KBM-7 (cell line): Measurements from ENCODE around the gene ARL4D.
A peak's percentile ranks its signal among the peaks of the same experiment; 100 is the strongest.
"Not testable (repeated sequence)": the region's sequence is repeated elsewhere in the genome, so short reads cannot be mapped to it uniquely, and the experiment has no call there.

Source experiments
- DNase-seq: peaks from one replicate; pipeline ENCODE4 v3.0.0-alpha.2; 2015
- in situ Hi-C: fragments of 300-500 bp; cut with MboI; formaldehyde crosslinking; loops from 2 replicates; pipeline ENCODE4 v1.14.3; 2020; ENCODE audit warnings: low sequenced_read_pairs, low pct_unique_long_range_greater_than_20kb, mixed read lengths

Gene ARL4D

DNA sequence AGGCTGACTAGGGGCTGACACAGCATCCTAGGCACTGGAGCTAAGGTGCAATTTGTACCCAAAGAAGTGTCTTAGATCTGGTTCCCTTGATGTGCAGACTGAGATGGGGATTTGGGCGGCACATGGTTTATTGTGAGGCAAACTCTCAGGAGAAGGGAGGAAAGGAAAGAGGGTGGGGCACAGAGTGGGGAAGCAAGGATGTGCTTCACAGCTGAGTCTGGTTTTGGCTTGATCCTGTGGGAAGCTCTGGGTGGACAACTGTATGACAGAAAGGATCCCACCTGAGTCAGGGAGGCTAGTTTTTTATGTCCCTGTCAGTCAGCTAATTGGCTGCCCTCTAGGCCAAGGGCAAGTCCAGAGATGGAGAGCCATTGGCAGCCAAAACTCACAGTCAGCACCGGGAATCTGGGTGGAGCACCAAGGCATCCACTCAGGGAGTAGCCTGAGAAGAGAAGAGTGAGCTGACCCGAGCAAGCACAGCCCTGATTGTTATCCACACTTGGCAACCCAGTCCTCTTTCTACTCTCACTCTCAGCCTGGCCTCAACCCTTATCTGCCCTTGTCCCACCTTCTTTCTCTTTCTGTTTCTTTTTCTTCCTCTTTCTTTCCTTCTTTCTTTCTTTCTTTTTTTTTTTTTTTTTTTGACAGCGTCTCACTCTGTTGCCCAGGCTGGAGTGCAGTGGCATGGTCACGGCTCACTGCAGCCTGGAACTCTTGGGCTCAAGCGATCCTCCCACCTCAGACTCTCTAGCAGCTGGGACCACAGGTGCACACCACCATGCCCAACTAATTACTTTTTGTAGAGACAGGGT lies 12.0 kb downstream of the ARL4D start:
- no peak for DNase-seq

DNA sequence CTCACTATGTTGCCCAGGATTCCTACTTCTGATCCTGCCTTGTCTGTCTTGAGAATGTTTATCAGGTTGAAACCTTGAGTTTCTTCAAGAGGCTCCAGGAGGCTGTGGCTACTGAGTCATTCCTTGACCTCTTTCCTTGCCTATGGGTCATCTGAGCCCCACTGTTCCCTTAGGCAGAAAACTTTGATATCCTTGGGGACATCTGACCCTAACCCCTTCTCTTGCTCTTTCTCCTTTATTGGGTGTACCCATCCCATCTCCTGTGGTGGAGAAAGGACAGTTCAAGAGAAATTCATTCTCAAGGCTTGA lies 12.5 kb downstream of the ARL4D start:
- no peak for DNase-seq
- in situ Hi-C loops, result no loop called here

More for the DNA sequence above, 12.0 kb downstream of the ARL4D start:
- in situ Hi-C loops, result no loop called here

DNA sequence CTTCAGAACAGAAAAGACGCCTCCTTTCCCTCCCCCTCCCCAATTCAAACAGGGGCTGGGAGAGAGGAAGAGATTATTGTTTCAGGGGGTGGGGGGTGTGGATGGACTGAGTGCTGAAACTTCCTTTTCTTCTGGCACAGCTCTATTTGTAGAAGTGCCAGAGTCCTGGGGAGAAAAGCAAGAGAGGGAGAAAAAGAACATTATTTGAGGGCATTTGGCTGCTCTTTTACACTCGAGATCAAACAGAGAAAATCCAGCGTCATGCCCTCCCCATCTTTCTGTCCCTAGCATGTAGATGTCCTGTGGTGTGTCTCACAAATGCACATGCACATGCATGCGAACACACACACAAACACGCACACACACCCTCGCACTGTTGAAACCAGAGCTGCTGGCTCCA lies 13.0 kb downstream of the ARL4D start:
- DNase-seq, result peak; percentile 58
- in situ Hi-C loops, result no loop called here

DNA sequence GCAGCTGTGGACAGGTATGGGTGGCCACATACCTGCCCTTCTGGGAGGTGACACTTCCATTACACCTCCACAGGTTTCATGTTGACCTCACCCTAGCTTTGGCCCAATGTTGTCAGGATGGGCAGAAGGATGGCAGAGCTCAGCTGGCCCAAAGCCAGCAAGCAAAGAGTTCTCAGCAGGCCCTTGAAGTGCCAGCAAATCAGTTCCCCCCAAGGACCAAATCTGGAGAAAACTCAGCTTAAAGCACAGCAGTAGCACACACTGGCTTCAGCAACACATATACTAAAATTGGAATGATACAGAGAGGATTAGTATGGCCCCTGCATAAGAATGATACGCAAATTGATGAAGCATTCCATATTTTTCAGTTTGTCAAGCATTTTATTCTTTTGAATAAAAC lies 13.4 kb downstream of the ARL4D start:
- DNase-seq, result no peak
- in situ Hi-C loops, result no loop called here

DNA sequence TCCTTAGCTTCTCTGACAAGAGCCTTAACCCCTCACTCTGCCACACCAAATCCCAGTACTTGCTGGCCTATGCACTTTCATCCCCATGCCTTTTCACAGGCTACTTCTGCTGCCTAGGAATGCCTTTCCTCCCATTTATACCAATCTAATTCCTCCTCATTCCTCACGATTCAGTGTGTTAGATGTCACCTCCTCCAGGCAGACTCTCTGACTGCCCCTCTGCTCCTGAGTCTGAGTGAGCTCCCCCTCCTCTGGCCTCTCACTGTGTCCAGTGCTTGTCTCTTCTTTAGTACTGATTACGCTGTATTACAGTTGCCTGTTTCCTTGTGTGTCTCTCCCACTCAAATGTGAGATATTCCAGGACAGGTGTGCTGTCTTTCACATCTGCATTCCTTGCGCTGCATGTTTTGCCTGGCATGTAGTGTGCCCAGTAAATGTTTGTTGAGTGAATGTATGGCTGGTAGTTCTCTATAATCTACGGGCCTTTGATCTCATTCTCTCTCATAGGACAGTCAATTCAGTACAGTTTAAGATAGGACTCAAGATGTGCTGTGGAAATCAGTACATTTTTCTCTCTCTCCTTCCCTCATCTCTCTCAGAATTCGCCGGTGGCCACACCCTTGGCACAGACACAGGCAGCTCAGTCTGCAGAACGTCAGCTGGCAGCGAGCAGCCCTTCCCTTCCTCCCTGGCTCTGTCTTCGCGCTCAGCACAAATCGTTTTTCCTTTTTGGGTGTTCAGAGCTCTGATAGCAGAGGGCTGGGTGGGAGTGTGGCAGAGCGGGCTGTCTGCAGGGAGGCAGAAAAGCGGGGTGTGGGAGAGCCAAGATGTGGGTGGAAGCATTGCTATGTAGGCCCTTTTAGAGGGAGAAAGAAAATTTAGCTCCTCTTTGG lies 18.5 kb downstream of the ARL4D start:
- no peak for DNase-seq
- in situ Hi-C loops, result no loop called here

DNA sequence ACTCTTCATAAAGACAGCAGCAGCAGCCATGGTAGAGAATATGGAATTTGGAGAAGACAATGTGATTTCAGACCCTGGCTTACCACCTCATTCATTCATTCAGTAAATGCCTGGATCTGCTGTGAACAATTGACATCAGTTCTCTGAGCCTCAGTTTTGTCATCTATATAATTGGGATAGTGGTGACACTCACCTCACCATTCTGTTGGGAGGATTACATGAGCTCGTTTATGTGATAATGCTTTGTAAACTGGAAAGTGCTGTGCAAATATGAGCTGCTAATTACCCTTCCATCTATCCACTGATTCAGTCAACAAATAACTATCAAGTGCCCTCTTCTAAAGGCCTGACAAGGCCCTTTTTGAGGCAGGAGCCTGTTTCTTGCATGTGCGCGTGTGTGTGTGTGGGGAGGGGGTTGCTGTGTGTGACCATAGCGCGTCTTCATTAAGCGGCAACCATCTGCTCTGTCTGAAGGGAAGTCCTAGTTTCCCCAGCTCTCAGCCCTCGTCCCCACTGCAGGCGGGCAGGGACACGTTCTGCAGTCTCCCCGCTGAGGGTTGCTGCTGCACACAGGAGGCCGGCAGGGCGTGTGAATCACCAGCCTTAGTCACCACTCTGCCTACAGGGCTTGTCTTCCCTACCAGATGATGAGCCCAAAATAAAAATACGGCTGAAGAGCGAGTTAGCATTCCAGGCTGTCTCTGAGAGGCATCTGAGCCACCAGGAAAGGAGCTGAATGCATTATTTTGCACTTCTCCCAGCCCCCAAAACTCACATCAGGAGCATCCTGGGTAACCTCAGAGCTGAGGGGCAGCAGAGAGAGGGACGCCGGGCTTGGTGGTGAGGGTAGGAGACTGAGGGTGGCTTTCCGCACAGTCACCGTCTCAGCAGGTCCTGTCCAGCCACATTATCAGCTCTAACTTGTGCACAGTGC lies 19.9 kb downstream of the ARL4D start:
- peak; percentile 50 for DNase-seq
- in situ Hi-C loops, result no loop called here

DNA sequence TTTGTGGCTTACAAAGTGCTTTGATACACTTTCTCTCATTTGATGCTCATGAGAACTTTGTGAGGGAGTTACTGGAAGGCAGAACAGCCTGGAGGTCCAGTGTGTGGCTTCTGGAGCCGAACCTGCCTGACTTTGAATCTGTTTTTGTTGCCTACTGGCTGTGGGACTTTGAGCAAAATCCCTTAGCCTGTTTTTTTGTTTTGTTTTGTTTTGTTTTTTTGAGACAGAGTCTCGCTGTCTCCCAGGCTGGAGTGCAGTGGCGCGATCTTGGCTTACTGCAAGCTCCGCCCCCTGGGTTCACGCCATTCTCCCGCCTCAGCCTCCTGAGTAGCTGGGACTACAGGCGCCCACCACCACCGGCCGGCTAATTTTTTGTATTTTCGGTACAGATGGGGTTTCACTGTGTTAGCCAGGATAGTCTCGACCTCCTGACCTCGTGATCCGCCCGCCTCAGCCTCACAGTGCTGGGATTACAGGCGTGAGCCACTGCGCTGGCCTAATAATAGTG lies 20.6 kb downstream of the ARL4D start:
- DNase-seq, in situ Hi-C loops: not testable (repeated sequence)

DNA sequence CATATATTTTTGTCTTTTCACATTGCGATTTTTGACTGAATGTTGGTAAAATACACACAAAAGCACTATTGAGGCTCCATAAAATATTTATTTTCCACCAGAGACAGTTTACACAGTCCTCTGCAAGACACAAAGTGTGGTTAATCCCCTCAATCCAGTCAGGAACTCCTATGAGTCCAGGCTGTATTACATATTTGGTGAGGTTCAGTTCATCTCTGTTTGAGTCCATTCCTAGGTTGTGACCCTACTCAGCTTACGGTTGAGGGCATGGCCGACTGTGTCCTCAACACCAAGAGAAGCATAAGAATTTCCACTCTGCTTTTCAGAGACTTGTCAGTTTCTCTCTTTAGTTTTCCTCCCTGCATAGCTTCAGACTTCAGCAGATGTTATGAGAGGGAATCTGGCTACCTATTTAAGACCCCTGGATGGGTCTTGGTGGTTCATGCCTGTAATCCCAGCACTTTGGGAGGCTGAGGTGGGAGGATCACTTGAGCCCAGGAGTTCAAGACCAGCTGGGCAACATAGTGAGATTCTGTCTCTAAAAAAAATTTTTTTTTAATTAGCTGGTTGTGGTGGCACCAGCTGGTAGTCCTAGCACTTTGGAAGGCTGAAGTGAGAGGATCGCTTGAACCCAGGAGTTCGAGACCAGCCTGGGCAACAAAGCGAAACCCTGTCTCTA lies 25.1 kb downstream of the ARL4D start:
- no peak for DNase-seq
- in situ Hi-C loops, result no loop called here

DNA sequence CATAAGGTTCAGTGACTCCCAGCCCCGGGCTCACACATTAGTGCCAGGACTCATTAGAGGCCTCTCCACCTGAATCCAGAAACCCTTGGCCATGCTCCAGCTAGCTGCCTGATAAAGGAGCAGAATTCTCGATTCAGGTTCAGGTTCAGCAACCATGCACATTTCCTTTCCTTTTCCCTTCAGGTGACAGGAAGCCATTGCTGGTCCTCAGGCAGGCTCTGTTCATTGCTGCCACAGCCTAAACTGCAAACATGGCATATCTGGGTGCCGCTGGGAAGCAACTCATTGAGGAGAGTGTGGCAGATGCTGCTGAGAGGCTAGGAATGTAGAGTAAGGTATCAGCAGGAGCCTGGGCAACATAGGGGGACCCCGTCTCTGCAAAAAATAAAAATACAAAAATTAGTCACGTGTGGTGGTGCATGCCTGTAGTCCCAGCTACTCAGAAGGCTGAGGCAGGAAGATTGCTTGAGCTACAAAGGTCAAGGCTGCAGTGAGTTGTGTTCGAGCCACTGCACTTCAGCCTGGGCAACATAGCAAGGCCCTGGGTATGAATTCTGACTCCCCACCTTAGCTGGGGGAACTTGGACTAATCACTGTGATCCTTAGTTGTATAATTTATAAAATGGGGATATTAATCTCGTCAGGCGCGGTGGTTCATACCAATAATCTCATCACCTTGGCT lies 28.7 kb downstream of the ARL4D start:
- in situ Hi-C loops, result no loop called here

DNA sequence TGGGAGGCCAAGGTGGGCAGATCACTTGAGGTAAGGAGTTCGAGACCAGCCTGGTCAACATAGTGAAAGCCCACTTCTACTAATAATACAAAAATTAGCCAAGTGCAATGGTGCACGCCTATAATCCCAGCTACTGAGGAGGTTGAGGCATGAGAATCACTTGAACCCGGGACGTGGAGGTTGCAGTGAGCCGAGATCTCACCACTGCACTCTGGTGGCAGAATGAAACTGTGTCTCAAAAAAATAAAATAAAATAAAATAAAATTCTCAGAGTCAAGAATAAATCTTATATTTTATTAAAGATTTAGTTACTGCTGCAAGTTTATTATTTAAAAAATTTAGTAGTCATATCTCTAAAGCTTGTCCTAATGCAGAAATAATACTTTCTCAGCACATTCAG lies 29.7 kb downstream of the ARL4D start:
- in situ Hi-C loops, result no loop called here
- DNase-seq, result no peak

More for the DNA sequence above, 28.7 kb downstream of the ARL4D start:
- no peak for DNase-seq

DNA sequence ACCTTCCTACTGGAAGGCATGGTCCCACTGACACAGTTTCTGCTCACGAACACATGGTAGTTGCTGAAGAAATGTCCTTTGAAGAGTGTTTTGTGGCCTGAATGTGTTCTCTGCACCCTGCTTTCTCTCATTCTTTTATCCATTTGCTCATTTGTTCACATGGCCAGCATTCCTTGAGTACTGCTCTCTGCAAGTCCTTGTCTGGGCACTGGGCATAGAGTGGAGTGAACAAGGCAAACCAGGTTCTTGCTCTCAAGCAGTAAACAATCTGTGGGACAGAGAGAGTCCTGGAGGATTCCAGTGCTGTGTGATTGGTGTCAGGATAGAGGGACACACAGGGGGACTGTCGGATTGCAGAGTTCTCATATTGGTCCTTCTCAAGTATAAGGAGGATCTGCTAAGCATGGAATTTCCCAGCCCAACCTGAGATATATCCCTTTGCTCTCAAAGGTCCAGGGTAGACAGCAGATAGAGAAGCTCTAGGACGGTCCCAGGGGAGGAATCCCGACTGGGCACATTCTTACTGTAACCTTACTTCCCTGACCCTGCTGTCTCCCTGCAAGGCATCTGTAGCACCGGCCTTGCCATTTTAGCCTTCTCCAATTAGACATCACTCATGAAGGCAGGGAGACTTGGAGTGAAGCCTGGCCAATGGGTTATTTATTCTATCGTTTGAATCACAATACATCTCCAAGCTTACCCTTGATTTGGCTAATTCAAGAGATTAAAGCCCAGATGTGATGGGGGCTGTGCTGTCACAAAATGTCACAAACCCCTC lies 32.3 kb downstream of the ARL4D start:
- in situ Hi-C loops, result no loop called here

DNA sequence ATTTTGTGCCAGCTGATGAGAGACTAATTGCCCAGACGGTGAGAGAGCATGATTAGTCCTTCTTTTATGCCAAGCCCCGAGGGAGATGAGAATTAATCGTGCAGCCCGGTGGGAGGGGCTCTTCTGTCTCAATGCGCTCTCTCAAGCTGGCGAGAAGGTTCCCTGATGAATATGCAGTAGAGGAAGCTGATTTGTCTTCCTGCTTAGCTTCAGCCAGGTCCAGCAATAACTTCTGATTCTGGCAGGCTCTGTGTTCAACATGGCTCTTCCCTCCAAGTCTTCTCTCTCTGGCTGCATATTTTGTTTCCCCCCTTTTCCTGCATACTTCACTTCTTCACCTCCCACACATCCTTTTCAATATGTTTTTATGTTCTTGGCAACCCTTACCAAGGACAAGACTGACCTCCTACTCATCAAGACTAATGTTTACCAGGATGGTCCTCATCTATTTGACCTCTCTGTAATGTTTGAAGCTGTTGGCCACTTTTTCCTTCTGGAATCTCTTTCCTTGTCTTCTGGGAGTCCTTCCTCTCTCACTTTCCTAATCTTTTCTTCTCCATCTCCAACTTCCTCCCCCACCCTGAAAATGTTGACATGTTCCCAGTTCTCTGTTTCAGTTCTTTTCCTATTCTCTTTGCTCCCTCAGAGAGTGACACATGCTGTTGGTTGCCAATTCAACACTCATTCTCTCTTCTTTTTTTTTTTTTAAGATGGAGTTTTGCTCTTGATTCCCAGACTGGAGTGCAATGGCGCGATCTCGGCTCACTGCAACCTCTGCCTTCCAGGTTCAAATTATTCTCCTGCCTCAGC lies 33.1 kb downstream of the ARL4D start:
- in situ Hi-C loops, result no loop called here
- no peak for DNase-seq

More for the DNA sequence above, 32.3 kb downstream of the ARL4D start:
- DNase-seq, result no peak

DNA sequence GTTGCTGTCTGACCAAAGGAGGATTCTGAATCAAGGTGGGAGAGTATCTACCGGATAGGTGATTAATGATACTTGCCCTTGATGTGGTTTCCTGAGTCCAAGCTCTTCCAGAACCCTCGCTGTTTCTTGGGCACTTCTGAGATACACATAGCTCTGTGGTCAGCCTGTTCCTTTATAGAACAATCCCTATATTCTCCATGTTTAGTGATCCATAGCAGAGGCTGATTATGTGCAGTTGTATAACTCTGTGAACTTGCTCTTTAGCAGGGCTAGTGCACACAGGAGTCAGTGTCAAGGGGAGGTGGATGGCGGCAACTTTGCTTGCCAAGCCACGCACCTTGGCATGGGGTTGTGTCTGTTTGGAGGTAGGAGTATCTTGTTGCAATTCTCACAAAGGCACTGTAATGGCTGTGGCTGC lies 36.1 kb downstream of the ARL4D start:
- DNase-seq, result no peak
- in situ Hi-C loops, result no loop called here

DNA sequence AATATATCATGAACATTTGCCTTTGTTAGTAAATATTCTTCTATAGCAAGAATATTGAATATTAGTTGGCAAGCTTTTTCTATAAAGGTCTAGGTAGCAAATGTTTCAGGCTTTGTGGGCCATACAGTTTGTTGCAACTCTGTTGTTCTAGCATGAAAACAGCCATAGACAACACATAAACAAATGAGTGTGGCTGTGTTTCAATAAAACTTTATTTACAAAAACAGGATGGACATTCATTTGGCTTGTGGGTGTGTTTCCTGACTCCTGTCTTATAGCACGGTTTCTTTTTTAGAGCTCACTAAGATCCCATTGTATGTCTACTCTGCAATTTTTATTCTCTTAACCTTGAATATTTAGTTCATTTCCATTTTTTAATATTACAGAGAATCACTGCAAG lies 39.0 kb downstream of the ARL4D start:
- in situ Hi-C loops, result no loop called here
- no peak for DNase-seq

DNA sequence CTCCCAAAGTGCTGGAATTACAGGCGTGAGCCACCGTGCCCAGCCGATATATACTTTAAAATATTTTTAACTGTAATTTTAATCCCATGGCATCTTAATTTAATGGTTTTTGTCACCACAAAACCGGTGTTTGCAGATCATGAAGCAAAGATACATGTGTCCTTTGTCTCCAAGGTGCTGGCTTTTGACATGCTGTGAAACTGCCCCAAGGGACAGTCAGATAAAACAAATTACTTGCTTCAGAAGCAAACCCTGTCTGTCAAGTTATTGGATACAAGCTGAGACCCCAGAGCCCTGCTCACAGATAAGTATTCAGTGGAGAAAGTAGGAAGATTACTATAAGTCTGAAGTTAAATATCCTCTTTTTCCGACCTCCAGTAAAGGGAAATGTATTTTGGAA lies 39.8 kb downstream of the ARL4D start:
- no peak for DNase-seq
- in situ Hi-C loops, result no loop called here

DNA sequence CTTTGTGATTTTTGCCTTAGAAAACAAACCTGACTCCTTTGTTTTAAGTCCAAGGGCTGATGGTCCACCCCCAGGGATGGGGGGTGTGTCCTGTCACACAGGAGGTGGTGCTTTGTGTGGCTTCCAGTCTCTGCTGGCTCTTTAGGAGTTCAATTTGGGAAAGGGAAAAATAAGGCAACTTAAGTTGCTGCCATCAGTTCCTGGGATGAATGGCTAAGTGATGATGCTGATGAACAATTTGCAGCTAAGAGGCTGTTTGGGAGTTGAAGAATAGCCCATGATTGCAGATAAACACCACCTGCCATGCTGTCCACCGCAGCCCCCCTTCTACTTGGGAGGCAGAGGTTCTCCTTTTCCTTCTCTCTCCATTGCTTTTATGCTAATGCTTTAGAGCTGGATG lies 40.2 kb downstream of the ARL4D start:
- in situ Hi-C loops, result no loop called here
- no peak for DNase-seq

DNA sequence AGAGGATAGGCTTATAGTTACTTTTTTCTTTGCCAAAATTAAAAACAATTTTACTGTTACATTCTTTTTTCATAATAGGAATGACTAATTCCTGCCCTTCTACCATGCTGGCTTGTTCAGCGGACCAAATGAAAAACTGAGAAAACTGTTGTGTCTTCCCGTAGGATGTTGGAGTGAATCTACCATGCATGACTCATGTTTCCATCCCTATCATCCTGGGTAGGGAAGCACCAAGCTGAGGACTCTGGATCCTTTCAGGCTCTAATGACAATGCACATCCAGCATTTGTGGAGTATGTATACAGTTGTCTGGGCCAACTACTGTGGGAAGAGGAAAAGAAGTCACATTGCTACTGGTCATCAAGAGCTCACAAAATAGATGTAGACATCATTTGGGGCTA lies 43.9 kb downstream of the ARL4D start:
- DNase-seq, result no peak
- in situ Hi-C loops, result no loop called here
